Measurements from ENCODE around the gene PCDHA4.
"Not testable (repeated sequence)": the region's sequence is repeated elsewhere in the genome, so short reads cannot be mapped to it uniquely, and the experiment has no call there.

DNA sequence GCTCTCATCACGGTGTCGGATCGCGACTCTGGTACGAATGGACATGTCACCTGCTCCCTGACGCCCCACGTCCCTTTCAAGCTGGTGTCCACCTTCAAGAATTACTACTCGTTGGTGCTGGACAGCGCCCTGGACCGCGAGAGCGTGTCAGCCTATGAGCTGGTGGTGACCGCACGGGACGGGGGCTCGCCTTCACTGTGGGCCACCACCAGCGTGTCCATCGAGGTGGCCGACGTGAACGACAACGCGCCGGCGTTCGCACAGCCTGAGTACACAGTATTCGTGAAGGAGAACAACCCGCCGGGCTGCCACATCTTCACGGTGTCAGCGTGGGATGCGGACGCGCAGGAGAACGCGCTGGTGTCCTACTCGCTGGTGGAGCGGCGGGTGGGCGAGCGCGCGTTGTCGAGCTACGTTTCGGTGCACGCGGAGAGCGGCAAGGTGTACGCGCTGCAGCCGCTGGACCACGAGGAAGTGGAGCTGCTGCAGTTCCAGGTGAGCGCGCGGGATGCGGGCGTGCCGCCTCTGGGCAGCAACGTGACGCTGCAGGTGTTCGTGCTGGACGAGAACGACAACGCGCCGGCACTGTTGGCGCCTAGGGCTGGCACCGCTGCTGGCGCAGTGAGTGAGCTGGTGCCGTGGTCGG lies 10.7 kb upstream of the PCDHA4 start:
- TF ChIP-seq, protein P1, sequence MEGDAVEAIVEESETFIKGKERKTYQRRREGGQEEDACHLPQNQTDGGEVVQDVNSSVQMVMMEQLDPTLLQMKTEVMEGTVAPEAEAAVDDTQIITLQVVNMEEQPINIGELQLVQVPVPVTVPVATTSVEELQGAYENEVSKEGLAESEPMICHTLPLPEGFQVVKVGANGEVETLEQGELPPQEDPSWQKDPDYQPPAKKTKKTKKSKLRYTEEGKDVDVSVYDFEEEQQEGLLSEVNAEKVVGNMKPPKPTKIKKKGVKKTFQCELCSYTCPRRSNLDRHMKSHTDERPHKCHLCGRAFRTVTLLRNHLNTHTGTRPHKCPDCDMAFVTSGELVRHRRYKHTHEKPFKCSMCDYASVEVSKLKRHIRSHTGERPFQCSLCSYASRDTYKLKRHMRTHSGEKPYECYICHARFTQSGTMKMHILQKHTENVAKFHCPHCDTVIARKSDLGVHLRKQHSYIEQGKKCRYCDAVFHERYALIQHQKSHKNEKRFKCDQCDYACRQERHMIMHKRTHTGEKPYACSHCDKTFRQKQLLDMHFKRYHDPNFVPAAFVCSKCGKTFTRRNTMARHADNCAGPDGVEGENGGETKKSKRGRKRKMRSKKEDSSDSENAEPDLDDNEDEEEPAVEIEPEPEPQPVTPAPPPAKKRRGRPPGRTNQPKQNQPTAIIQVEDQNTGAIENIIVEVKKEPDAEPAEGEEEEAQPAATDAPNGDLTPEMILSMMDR (IDR thresholded peaks at IDR 0.05), result not testable (repeated sequence)
- not testable (repeated sequence) for TF ChIP-seq POLR2A (IDR thresholded peaks at IDR 0.05)

Data from body of pancreas (tissue), 4 donors.